ENCODE measurements around the gene PARP3.
A peak's percentile ranks its signal among the peaks of the same experiment; 100 is the strongest.

The PARP3 gene

DNA sequence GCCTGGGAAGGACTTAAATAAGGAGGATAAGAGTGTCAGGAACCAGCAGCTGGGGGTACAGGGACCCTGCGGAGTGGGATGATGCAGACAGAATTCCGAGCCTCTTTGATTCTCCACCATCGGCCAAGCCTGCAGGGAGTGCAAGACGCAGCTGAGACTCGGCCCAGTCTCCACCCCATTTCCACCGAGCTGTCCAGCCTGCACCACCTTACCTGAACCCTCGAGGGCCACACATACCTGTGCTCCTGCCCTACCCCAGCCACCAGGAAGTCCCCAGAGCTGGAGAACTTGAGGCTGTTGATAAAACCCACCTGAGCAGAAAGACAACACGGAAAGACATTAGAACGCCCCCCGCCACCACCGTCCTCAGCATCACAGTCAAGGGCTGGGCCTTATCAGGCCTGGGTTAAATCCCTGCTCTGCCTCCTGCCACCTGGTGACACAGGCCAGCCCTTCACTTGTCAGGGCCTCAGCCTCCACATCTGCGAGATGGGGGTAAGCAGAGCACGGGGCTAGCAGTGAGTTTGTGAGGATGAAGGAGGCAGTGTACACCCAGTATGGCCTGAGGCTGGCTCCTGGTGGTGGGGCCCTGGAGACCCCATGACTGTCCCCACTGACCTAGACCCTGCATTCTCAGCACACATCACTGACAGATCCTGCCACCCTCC is 8.6 kb upstream of the PARP3 start:
- intact Hi-C loops (cut with DNase I; ENCODE audit: low total_unique reads): no loop called here
- H3K4me1 ChIP-seq: no peaks in the 10 kb centered on the region
- peaks cover 45 to 76% (median 61%) of the 10 kb centered on the region in 3 donors for H3K36me3 ChIP-seq
- no peak overlapping the region for H3K27ac ChIP-seq
- H3K27me3 ChIP-seq: no peaks in the 10 kb centered on the region
- DNase-seq: peak in 1 of 2 donors; percentile 53
- H3K9me3 ChIP-seq: no peaks in the 10 kb centered on the region
- no peak overlapping the region for H3K4me3 ChIP-seq
- TF ChIP-seq, protein P1, sequence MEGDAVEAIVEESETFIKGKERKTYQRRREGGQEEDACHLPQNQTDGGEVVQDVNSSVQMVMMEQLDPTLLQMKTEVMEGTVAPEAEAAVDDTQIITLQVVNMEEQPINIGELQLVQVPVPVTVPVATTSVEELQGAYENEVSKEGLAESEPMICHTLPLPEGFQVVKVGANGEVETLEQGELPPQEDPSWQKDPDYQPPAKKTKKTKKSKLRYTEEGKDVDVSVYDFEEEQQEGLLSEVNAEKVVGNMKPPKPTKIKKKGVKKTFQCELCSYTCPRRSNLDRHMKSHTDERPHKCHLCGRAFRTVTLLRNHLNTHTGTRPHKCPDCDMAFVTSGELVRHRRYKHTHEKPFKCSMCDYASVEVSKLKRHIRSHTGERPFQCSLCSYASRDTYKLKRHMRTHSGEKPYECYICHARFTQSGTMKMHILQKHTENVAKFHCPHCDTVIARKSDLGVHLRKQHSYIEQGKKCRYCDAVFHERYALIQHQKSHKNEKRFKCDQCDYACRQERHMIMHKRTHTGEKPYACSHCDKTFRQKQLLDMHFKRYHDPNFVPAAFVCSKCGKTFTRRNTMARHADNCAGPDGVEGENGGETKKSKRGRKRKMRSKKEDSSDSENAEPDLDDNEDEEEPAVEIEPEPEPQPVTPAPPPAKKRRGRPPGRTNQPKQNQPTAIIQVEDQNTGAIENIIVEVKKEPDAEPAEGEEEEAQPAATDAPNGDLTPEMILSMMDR (IDR thresholded peaks at IDR 0.05): no peak

DNA sequence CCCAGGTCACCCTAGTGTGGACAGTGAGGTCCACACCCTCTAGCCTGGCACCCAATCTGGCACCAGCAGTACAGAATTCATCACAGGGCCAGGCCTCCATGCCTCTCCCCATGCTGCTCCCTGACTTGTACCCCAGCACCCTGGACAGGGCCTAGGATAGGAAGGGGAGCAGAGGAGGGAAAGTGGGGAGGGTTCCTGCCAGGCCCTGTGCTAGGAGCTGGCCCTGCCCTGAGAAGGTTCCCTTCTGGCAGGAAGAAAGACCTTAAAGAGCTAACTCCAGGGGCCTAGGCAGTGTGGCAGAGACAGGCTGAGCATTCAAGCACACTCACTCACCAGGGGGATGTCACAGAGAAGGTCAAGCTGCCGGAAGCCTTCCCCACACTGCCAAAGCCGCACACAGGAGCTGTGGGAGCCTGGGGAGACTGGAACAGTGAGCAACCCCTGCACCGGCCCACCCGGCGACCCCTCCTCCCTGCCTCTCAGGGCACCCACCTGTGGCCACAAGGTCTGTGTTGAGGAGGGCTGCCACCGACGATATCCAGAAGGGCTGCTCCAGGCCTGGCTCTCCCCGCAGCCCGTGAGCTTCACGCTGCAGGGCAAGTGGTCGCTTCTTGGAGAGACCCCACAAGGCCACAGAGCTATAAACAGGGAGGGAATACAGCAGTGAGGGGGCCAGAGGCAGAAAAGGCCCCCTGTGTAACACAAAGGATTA is 7.9 kb upstream of the PARP3 start:
- DNase-seq: peak in 1 of 2 donors; percentile 48
- no peaks in the 10 kb centered on the region for H3K27me3 ChIP-seq
- no peak overlapping the region for H3K4me3 ChIP-seq
- peaks cover 45 to 76% (median 61%) of the 10 kb centered on the region in 3 donors for H3K36me3 ChIP-seq
- no peak overlapping the region for H3K27ac ChIP-seq
- TF ChIP-seq, protein P1 (IDR thresholded peaks at IDR 0.05): no peak
- no peaks in the 10 kb centered on the region for H3K4me1 ChIP-seq
- H3K9me3 ChIP-seq: no peaks in the 10 kb centered on the region
- intact Hi-C loops (cut with DNase I; ENCODE audit: low total_unique reads): no loop called here

DNA sequence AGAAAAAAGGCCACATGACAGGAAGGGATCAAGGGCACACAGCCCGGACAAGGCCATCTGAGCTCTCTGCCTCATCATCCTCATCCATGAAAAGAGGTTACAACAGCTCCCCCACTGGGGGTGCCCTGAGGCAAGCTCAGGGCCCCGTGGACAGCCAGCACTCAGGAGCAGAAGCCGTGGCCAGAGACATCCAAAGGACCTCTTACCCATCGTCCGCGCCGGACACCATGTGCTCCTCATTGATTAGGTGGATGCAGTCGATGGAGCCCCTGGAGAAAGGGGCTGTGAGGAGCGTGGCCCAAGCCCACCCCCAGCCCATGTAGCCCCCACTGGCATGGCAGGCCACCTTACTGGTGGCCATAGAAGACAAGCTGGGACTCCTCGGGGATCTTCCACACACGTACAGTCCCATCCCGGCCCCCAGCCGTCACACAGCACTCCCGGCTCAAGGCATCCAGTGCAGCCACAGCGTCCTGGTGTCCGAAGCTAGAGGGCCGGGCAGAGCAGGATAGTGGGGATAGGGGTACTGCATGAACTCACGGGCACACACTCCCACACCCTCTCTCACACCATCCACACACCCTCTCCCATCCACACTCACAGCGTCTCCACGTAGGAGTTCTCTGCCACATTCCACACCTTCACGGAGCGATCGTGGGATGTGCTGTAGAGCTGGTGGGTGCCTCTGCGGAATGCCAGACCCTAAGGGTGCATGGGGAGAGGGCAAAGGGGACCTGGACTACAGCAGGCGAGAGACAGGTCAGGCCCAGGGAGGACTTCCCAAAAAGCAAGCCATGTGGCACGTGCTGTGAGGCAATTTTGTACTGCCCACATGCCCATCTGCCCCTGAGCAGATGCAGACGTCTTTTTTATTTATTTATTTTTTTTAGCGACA is 6.9 kb upstream of the PARP3 start:
- Histone ChIP-seq H3K9me3 (no peaks in the 10 kb centered on the region), H3K27me3 (no peaks in the 10 kb centered on the region), H3K27ac (no peak overlapping the region), H3K4me3 (no peak overlapping the region), H3K36me3 (peaks cover 45 to 76% (median 61%) of the 10 kb centered on the region in 3 donors), H3K4me1 (peaks cover 0 to 6% (median 4%) of the 10 kb centered on the region in 4 donors)
- intact Hi-C loops (cut with DNase I; ENCODE audit: low total_unique reads): no loop called here
- TF ChIP-seq, protein P1 (IDR thresholded peaks at IDR 0.05): no peak
- DNase-seq: peak in 1 of 2 donors; percentile 57

DNA sequence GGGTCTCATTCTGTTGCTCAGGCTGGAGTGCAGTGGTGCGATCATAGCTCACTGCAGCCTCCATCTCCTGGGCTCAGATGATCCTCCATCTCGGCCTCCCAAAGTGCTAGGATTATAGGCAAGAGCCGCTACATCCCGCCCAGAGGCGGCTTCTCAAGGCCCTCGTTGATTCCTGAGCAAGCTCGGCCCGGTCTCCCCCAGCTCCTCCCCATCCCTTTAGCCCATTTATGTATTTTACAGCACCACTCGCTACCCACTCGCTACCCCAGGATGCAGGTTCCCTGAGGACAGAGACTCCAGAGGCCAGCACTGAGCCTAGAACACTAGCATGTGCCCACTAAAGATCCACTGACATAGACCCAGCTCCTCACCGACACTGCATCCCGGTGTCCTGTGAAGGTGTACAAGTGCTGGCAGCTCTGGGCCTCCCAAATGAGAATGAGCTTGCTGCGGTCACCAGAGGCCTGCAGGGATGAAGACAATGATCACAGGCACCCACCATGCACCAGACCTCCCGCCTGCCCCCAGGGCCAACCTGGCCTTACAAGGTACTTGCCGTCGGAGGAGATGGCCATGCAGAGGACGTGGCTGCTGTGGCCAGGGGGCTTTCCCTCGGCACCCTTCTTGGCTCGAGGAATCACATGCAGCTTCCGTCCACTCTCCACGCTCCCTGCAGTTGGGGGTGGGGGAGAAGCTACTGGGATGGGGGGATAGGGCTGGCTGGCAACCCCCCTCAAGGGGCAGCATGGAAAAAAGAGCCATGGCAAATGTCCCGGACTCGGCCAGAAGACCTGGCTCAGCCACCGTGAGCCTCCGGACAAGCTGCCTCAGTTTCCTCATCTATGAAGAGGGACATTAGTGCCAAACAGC is 6.0 kb upstream of the PARP3 start:
- Histone ChIP-seq H3K36me3 (peaks cover 45 to 76% (median 61%) of the 10 kb centered on the region in 3 donors), H3K4me3 (no peak overlapping the region), H3K27me3 (no peaks in the 10 kb centered on the region), H3K9me3 (no peaks in the 10 kb centered on the region), H3K27ac (no peak overlapping the region), H3K4me1 (peaks cover 0 to 14% (median 13%) of the 10 kb centered on the region in 4 donors)
- intact Hi-C loops (cut with DNase I; ENCODE audit: low total_unique reads): no loop called here
- TF ChIP-seq, protein P1 (IDR thresholded peaks at IDR 0.05): no peak
- DNase-seq: peak in 1 of 2 donors; percentile 35

DNA sequence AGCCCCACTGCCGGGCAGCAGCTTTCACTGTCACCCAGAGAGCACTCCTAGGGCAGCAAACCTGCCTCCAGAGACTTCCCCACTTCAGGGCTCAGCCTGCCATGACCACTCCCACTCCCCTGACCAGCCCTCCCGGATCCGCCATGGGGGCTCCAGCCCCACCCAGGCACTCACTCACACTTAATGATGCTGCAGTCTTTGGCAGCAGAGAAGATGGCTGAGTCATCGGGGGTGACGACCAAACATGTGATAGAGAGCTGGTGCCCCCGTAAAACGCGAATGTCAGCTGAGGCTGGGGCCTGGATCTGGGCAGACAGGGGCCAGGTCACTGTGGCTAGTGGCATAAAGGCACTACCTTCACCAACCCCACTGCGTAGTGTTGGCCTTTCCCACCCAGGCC is 5.1 kb upstream of the PARP3 start:
- TF ChIP-seq, protein P1 (IDR thresholded peaks at IDR 0.05): no peak
- H3K4me3 ChIP-seq: no peak overlapping the region
- no peaks in the 10 kb centered on the region for H3K9me3 ChIP-seq
- peaks cover 0 to 19% (median 17%) of the 10 kb centered on the region in 4 donors for H3K4me1 ChIP-seq
- intact Hi-C loops (cut with DNase I; ENCODE audit: low total_unique reads): no loop called here
- no peak overlapping the region for H3K27ac ChIP-seq
- H3K36me3 ChIP-seq: peaks cover 45 to 67% (median 61%) of the 10 kb centered on the region in 3 donors
- no peaks in the 10 kb centered on the region for H3K27me3 ChIP-seq
- DNase-seq: peak in 1 of 2 donors; percentile 43
